ENCODE results near the gene PYROXD2.

The PYROXD2 gene

DNA sequence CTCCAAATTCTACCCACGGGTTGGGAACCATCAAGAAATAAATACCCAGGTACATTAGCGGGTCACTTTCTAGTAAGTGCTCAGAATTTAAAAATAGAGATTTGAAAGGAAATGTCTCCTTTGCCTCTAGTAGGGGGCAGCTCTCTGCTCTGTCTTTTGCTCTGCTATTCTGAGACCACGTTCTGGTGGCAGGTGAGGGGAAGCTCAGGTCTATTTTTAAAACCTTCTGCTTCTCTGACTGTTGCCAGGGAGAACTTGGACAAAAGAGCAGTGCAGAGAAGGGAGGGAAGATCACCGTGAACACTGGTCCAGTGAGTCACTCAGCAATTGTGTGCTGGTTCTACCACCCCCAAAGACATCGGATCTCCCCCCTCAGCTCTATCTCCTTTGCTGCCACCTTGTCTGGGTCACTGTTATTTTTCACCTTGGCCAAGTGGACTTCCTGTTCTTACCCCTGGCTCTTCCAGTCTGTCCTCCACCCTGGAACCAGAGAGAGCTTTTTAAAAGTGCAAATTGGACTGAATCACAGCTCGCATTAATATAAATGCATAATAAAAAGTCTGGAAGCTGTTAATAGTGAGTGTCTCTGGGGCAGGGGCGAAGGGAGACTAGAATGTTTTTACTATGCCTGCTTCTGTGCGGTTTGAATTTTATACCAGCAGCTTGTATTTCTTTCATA lies 74.6 kb downstream of the PYROXD2 start:
- TF ChIP-seq, protein P1, sequence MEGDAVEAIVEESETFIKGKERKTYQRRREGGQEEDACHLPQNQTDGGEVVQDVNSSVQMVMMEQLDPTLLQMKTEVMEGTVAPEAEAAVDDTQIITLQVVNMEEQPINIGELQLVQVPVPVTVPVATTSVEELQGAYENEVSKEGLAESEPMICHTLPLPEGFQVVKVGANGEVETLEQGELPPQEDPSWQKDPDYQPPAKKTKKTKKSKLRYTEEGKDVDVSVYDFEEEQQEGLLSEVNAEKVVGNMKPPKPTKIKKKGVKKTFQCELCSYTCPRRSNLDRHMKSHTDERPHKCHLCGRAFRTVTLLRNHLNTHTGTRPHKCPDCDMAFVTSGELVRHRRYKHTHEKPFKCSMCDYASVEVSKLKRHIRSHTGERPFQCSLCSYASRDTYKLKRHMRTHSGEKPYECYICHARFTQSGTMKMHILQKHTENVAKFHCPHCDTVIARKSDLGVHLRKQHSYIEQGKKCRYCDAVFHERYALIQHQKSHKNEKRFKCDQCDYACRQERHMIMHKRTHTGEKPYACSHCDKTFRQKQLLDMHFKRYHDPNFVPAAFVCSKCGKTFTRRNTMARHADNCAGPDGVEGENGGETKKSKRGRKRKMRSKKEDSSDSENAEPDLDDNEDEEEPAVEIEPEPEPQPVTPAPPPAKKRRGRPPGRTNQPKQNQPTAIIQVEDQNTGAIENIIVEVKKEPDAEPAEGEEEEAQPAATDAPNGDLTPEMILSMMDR (conservative IDR thresholded peaks at IDR 0.05; ENCODE audit: low read depth, low read length): no peak
- DNase-seq (ENCODE audit: low read depth): no peak
- no peak overlapping the region for H3K4me3 ChIP-seq (ENCODE audit: low read length)

DNA sequence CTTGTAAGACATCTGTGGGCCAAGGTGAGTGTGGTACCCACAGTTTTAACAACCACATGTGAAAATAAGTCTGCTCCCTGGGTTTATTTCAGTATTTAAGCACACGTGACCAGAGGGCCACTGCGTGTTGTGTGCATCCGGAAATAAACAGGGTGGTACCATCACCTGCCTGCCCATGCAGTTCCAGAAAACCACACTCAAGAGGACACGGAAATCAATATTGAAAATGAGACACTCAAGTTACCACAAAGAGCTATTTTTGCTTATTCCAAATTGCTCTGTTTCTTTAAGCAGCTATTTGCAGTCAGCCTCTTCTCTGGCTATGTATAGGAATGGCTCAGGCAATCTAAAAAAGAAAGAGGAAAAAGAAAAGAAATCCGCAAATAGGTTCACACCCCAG lies 75.2 kb downstream of the PYROXD2 start:
- no peak for DNase-seq (ENCODE audit: low read depth)
- H3K4me3 ChIP-seq (ENCODE audit: low read length): no peak overlapping the region
- TF ChIP-seq, protein P1 (conservative IDR thresholded peaks at IDR 0.05; ENCODE audit: low read depth, low read length): no peak

DNA sequence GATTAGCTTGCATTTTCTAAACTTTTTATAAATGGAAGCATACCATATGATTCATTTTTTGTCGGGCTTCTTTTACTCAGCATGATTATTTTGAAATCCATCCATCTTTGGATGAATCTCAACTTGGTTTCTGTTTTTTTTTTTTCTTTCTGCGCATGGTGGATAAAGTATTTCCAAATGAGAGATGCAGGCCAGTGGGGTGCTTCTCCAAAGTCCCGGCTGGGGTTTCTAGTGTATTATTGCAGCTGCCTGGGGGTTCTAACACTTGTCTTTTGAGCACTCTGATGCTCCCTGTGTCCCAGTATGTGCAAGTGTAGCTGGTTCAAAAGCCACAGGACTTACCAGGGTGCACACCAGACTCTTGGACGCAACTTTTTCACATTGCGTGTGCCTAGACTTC lies 76.1 kb downstream of the PYROXD2 start:
- no peak for DNase-seq (ENCODE audit: low read depth)
- TF ChIP-seq, protein P1 (conservative IDR thresholded peaks at IDR 0.05; ENCODE audit: low read depth, low read length): no peak
- H3K4me3 ChIP-seq (ENCODE audit: low read length): no peak overlapping the region

DNA sequence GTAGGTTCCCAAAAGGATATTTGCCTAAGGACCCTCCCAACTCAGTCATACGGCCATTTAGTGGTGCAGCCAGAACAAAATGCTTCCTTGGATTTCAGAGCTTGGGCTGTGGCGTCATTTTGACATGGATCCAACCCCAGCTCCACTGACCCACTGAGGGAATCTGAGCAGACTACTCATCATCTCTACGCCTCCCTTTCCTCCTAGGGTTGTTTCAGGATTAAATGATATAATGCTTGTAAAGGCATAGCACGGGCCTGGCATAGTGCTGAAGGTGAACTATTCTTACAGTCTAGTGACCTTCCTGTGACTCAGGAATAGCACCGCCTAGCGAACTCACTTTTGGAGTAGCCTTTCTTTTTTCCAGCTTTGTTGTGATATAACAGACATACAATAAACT lies 76.7 kb downstream of the PYROXD2 start:
- TF ChIP-seq, protein P1 (conservative IDR thresholded peaks at IDR 0.05; ENCODE audit: low read depth, low read length): no peak
- no peak overlapping the region for H3K4me3 ChIP-seq (ENCODE audit: low read length)
- DNase-seq (ENCODE audit: low read depth): no peak

DNA sequence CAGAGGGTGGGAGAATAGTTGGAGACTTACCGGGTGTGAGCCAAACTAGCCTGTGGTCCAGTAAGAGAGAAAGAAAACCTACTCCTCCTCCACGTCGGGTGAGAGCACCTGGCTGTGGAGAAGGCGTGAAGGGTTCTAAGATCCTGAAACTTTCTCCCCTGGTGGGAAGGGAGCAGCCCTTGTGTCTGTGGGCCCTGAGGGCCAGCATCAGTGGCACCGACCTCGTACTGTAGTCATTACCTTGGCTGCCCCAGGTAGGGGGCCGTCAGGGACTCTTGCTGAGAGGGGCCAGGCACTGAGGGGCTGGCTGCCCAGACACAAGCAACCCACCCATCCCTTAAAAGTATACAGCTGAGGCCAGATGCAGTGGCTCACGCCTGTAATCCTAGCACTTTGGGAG lies 77.5 kb downstream of the PYROXD2 start:
- no peak for DNase-seq (ENCODE audit: low read depth)
- TF ChIP-seq, protein P1 (conservative IDR thresholded peaks at IDR 0.05; ENCODE audit: low read depth, low read length): no peak
- H3K4me3 ChIP-seq (ENCODE audit: low read length): no peak overlapping the region

Data from retinal pigment epithelial cell (primary cell).